ENCODE data around the gene MCTP2. TPM values are rescaled to one million over a fixed set of nuclear protein-coding genes. Genes with fewer than 3 reads are reported as not detected.

MCTP2 gene
- total and polyA plus RNA-seq, 9 of the 15 experiments (the other 6 are each of a cell fraction or from before 2014, with no cell fraction given): 0.07 TPM; not detected in 8

GRCh38 chr15:94228611-94229010, 2.8 kb upstream of the MCTP2 start:
- no peak overlapping the region for H3K27ac ChIP-seq (ENCODE audit: extremely low read depth, low read depth, low read length)
- BruUV-seq (replicated peaks): no TSS peak
- CTCF ChIA-PET (ENCODE audit: low intra/inter-chr PET ratio): no interaction called here

GRCh38 chr15:94229591-94230369, 1.6 kb upstream of the MCTP2 start:
- no peak for TF ChIP-seq ZSCAN29 (IDR thresholded peaks at IDR 0.05)
- TF ChIP-seq THRAP3 (IDR thresholded peaks at IDR 0.05; ENCODE audit: borderline replicate concordance): no peak
- no peak for TF ChIP-seq JUND (IDR thresholded peaks at IDR 0.05; ENCODE audit: borderline replicate concordance, low read depth, low read length)
- TF ChIP-seq JUND (tag; IDR thresholded peaks at IDR 0.05; ENCODE audit: borderline replicate concordance, low read depth, low read length): no peak
- TF ChIP-seq ZNF766 (CRISPR knock-in tag; conservative IDR thresholded peaks at IDR 0.05): no peak
- no peak overlapping the region for H3K4me3 ChIP-seq
- H3K9me3 ChIP-seq (replicated peaks; ENCODE audit: control insufficient read depth, insufficient read depth, low read depth, low read length): no peaks in the 10 kb centered on the region
- no peaks in the 10 kb centered on the region for H3K27me3 ChIP-seq (ENCODE audit: control insufficient read depth in 2 of 2, insufficient read depth in 2 of 2, low read length in 2 of 2)
- H3K36me3 ChIP-seq (ENCODE audit: control insufficient read depth, insufficient read depth, low read length): no peaks in the 10 kb centered on the region
- H2AFZ ChIP-seq (ENCODE audit: low read depth, low read length): no peak overlapping the region
- no peaks in the 10 kb centered on the region for H3K4me1 ChIP-seq (replicated peaks in 1 of 2; ENCODE audit: control insufficient read depth in 2 of 2, insufficient read depth in 2 of 2, low read length in 2 of 2)
- DNase-seq (ENCODE audit: extremely low read depth in 1 of 4, low spot score in 3 of 4): no peak
- H3K79me2 ChIP-seq (ENCODE audit: control insufficient read depth, insufficient read depth, low read length): no peaks in the 10 kb centered on the region
- FAIRE-seq: no peak
- H3K4me2 ChIP-seq (ENCODE audit: insufficient read depth, low read length): no peak overlapping the region
- H3K27ac ChIP-seq (ENCODE audit: extremely low read depth, low read depth, low read length): no peak overlapping the region
- intact Hi-C loops (cut with micrococcal nuclease) (no loop called here), in situ Hi-C loops (cut with MboI) (no loop called here)
- H3K9me1 ChIP-seq (ENCODE audit: control insufficient read depth, insufficient read depth, low read length): no peaks in the 10 kb centered on the region
- H4K20me1 ChIP-seq (replicated peaks; ENCODE audit: control insufficient read depth, insufficient read depth, low read length): no peaks in the 10 kb centered on the region
- ChIA-PET CTCF (ENCODE audit: low intra/inter-chr PET ratio) (no interaction called here), POLR2A (interaction anchor here (0.8 kb wide), 1 partner anchor 309 kb away, joined by 3 read pairs; no protein-coding TSS in a partner anchor)
- no TSS peak for BruUV-seq (replicated peaks)
- 0% methylated on average over 10 of the region's 10 CpGs for WGBS (ENCODE audit: insufficient coverage, low coverage, missing lambda C conversion rate)
- no peak for ATAC-seq
- H3K9ac ChIP-seq (ENCODE audit: insufficient read depth in 1 of 2, low read depth in 2 of 2, low read length in 2 of 2): no peak overlapping the region

More at GRCh38 chr15:94228611-94229010, 2.8 kb upstream of the MCTP2 start:
- no peak for TF ChIP-seq RHOXF2B (CRISPR knock-in tag; conservative IDR thresholded peaks at IDR 0.05)
- in situ Hi-C loops (cut with MboI): no loop called here
- Histone ChIP-seq H3K9me3 (replicated peaks; ENCODE audit: control insufficient read depth, insufficient read depth, low read depth, low read length) (no peaks in the 10 kb centered on the region), H3K36me3 (ENCODE audit: control insufficient read depth, insufficient read depth, low read length) (no peaks in the 10 kb centered on the region), H3K4me3 (no peak overlapping the region), H3K27me3 (ENCODE audit: control insufficient read depth in 2 of 2, insufficient read depth in 2 of 2, low read length in 2 of 2) (no peaks in the 10 kb centered on the region), H4K20me1 (replicated peaks; ENCODE audit: control insufficient read depth, insufficient read depth, low read length) (no peaks in the 10 kb centered on the region), H3K4me1 (replicated peaks in 1 of 2; ENCODE audit: control insufficient read depth in 2 of 2, insufficient read depth in 2 of 2, low read length in 2 of 2) (no peaks in the 10 kb centered on the region), H3K79me2 (ENCODE audit: control insufficient read depth, insufficient read depth, low read length) (no peaks in the 10 kb centered on the region), H2AFZ (ENCODE audit: low read depth, low read length) (no peak overlapping the region), H3K9me1 (ENCODE audit: control insufficient read depth, insufficient read depth, low read length) (no peaks in the 10 kb centered on the region), H3K9ac (ENCODE audit: insufficient read depth in 1 of 2, low read depth in 2 of 2, low read length in 2 of 2) (no peak overlapping the region), H3K4me2 (ENCODE audit: insufficient read depth, low read length) (no peak overlapping the region)
- intact Hi-C loops (cut with micrococcal nuclease): no loop called here
- POLR2A ChIA-PET: no interaction called here
- WGBS (ENCODE audit: insufficient coverage, low coverage, missing lambda C conversion rate): 0% methylated on average over 2 of the region's 2 CpGs
- DNase-seq (ENCODE audit: extremely low read depth in 1 of 4, low spot score in 3 of 4) (no peak), FAIRE-seq (no peak), ATAC-seq (no peak)

Measured in K562 (cell line).